ENCODE data around the gene TBRG1.
"Not testable (repeated sequence)": the region's sequence is repeated elsewhere in the genome, so short reads cannot be mapped to it uniquely, and the experiment has no call there.

Gene TBRG1

GRCh38 chr11:124622531-124623451, at the start of gene TBRG1:
TSS of gene TBRG1 (plus strand) at chr11:124622864. CDS start at chr11:124623084, 220 bp downstream.
- DNase-seq (ENCODE audit: low read depth in 4 of 4, low spot score in 1 of 4): peak; percentile 51 to 77 (median 68)

GRCh38 chr11:124577716-124578427, 44.8 kb upstream of the TBRG1 start:
- no peak for DNase-seq (ENCODE audit: low read depth in 4 of 4, low spot score in 1 of 4)

- DNase-seq (ENCODE audit: low read depth in 4 of 4, low spot score in 1 of 4): no peak
Observed at GRCh38 chr11:124578761-124579160, 43.9 kb upstream of the TBRG1 start.

- no peak for DNase-seq (ENCODE audit: low read depth in 4 of 4, low spot score in 1 of 4)
Observed at GRCh38 chr11:124581817-124582216, 40.8 kb upstream of the TBRG1 start.

GRCh38 chr11:124582565-124582964, 40.1 kb upstream of the TBRG1 start:
- no peak for DNase-seq (ENCODE audit: low read depth in 4 of 4, low spot score in 1 of 4)

- DNase-seq (ENCODE audit: low read depth in 4 of 4, low spot score in 1 of 4): no peak
Observed at GRCh38 chr11:124583781-124584180, 38.9 kb upstream of the TBRG1 start.

GRCh38 chr11:124584681-124585372, 37.8 kb upstream of the TBRG1 start:
- DNase-seq (ENCODE audit: low read depth in 4 of 4, low spot score in 1 of 4): no peak

GRCh38 chr11:124586238-124586860, 36.3 kb upstream of the TBRG1 start:
- DNase-seq (ENCODE audit: low read depth in 4 of 4, low spot score in 1 of 4): peak in 2 of 4 experiments; percentile 3 to 31

GRCh38 chr11:124591430-124591829, 31.2 kb upstream of the TBRG1 start:
- DNase-seq (ENCODE audit: low read depth in 4 of 4, low spot score in 1 of 4): no peak

- no peak for DNase-seq (ENCODE audit: low read depth in 4 of 4, low spot score in 1 of 4)
Observed at GRCh38 chr11:124592627-124593026, 30.0 kb upstream of the TBRG1 start.

GRCh38 chr11:124595302-124595701, 27.4 kb upstream of the TBRG1 start:
- DNase-seq (ENCODE audit: low read depth in 4 of 4, low spot score in 1 of 4): no peak

GRCh38 chr11:124597626-124598025, 25.0 kb upstream of the TBRG1 start:
- no peak for DNase-seq (ENCODE audit: low read depth in 4 of 4, low spot score in 1 of 4)

GRCh38 chr11:124600621-124601320, 21.9 kb upstream of the TBRG1 start:
- no peak for DNase-seq (ENCODE audit: low read depth in 4 of 4, low spot score in 1 of 4)

- DNase-seq (ENCODE audit: low read depth in 4 of 4, low spot score in 1 of 4): no peak
Observed at GRCh38 chr11:124602193-124602592, 20.5 kb upstream of the TBRG1 start.

GRCh38 chr11:124602723-124603122, 19.9 kb upstream of the TBRG1 start:
- DNase-seq (ENCODE audit: low read depth in 4 of 4, low spot score in 1 of 4): not testable (repeated sequence)

GRCh38 chr11:124605719-124606118, 16.9 kb upstream of the TBRG1 start:
- no peak for DNase-seq (ENCODE audit: low read depth in 4 of 4, low spot score in 1 of 4)

- no peak for DNase-seq (ENCODE audit: low read depth in 4 of 4, low spot score in 1 of 4)
Observed at GRCh38 chr11:124608147-124608546, 14.5 kb upstream of the TBRG1 start.

- DNase-seq (ENCODE audit: low read depth in 4 of 4, low spot score in 1 of 4): no peak
Observed at GRCh38 chr11:124610295-124610694, 12.4 kb upstream of the TBRG1 start.

GRCh38 chr11:124611064-124611463, 11.6 kb upstream of the TBRG1 start, which contains the start of gene PANX3:
TSS of gene PANX3 (plus strand) at chr11:124611428. CDS start at chr11:124611557, 129 bp downstream.
- no peak for DNase-seq (ENCODE audit: low read depth in 4 of 4, low spot score in 1 of 4)

GRCh38 chr11:124612045-124612444, 10.6 kb upstream of the TBRG1 start:
- DNase-seq (ENCODE audit: low read depth in 4 of 4, low spot score in 1 of 4): peak in 1 of 4 experiments; percentile 3
